ENCODE measurements around the gene SPRR2D.
"Not testable (repeated sequence)": the region's sequence is repeated elsewhere in the genome, so short reads cannot be mapped to it uniquely, and the experiment has no call there.

Gene SPRR2D

GRCh38 chr1:153040950-153041631, at the start of gene SPRR2D:
Gene SPRR2D, minus strand, starts transcription at chr1:153041120. Its CDS starts 774 bp downstream, at chr1:153040346.
- in situ Hi-C loops (cut with HindIII; ENCODE audit: low sequenced_read_pairs): no loop called here

GRCh38 chr1:153087652-153088051, 46.7 kb upstream of the SPRR2D start:
- in situ Hi-C loops (cut with HindIII; ENCODE audit: low sequenced_read_pairs): no loop called here

- in situ Hi-C loops (cut with HindIII; ENCODE audit: low sequenced_read_pairs): no loop called here
These were observed 40.8 kb upstream of the SPRR2D start for GRCh38 chr1:153081736-153082135.

GRCh38 chr1:153072806-153073726, 32.1 kb upstream of the SPRR2D start:
- in situ Hi-C loops (cut with HindIII; ENCODE audit: low sequenced_read_pairs): no loop called here

- in situ Hi-C loops (cut with HindIII; ENCODE audit: low sequenced_read_pairs): no loop called here
These were observed 30.6 kb upstream of the SPRR2D start, which contains the start of gene SPRR2B for GRCh38 chr1:153071511-153071910. Gene SPRR2B, minus strand, starts transcription at chr1:153071611. Its CDS starts 772 bp downstream, at chr1:153070839.

- in situ Hi-C loops (cut with HindIII; ENCODE audit: low sequenced_read_pairs): no loop called here
These were observed 29.3 kb upstream of the SPRR2D start for GRCh38 chr1:153070243-153070642.

- in situ Hi-C loops (cut with HindIII; ENCODE audit: low sequenced_read_pairs): no loop called here
These were observed 18.2 kb upstream of the SPRR2D start for GRCh38 chr1:153058826-153059784.

GRCh38 chr1:153058154-153058553, 17.2 kb upstream of the SPRR2D start:
- in situ Hi-C loops (cut with HindIII; ENCODE audit: low sequenced_read_pairs): no loop called here

GRCh38 chr1:153057375-153057774, 16.5 kb upstream of the SPRR2D start, which contains the start of gene SPRR2A:
Gene SPRR2A, minus strand, starts transcription at chr1:153057512. Its CDS starts 777 bp downstream, at chr1:153056735.
- in situ Hi-C loops (cut with HindIII; ENCODE audit: low sequenced_read_pairs): no loop called here

GRCh38 chr1:153056111-153056510, 15.2 kb upstream of the SPRR2D start:
- in situ Hi-C loops (cut with HindIII; ENCODE audit: low sequenced_read_pairs): not testable (repeated sequence)

- in situ Hi-C loops (cut with HindIII; ENCODE audit: low sequenced_read_pairs): no loop called here
These were observed 8.3 kb upstream of the SPRR2D start for GRCh38 chr1:153049211-153049610.

- in situ Hi-C loops (cut with HindIII; ENCODE audit: low sequenced_read_pairs): no loop called here
These were observed 5.7 kb downstream of the SPRR2D start for GRCh38 chr1:153035211-153035610.

- in situ Hi-C loops (cut with HindIII; ENCODE audit: low sequenced_read_pairs): no loop called here
These were observed 8.1 kb downstream of the SPRR2D start for GRCh38 chr1:153032677-153033308.

- in situ Hi-C loops (cut with HindIII; ENCODE audit: low sequenced_read_pairs): no loop called here
These were observed 8.8 kb downstream of the SPRR2D start for GRCh38 chr1:153032073-153032472.

GRCh38 chr1:153030895-153031294, 10.0 kb downstream of the SPRR2D start, which contains the start of gene SPRR1B:
Gene SPRR1B, plus strand, starts transcription at chr1:153031203. Its CDS starts 1,143 bp downstream, at chr1:153032346.
- in situ Hi-C loops (cut with HindIII; ENCODE audit: low sequenced_read_pairs): no loop called here

GRCh38 chr1:153028766-153029165, 12.2 kb downstream of the SPRR2D start:
- in situ Hi-C loops (cut with HindIII; ENCODE audit: low sequenced_read_pairs): no loop called here

GRCh38 chr1:153025797-153026196, 15.1 kb downstream of the SPRR2D start:
- in situ Hi-C loops (cut with HindIII; ENCODE audit: low sequenced_read_pairs): no loop called here

- in situ Hi-C loops (cut with HindIII; ENCODE audit: low sequenced_read_pairs): no loop called here
These were observed 16.5 kb downstream of the SPRR2D start for GRCh38 chr1:153024413-153024812.

- in situ Hi-C loops (cut with HindIII; ENCODE audit: low sequenced_read_pairs): no loop called here
These were observed 17.8 kb downstream of the SPRR2D start for GRCh38 chr1:153023109-153023508.

- in situ Hi-C loops (cut with HindIII; ENCODE audit: low sequenced_read_pairs): not testable (repeated sequence)
These were observed 18.6 kb downstream of the SPRR2D start for GRCh38 chr1:153022340-153022739.

Data from DLD1 (cell line).